ENCODE results near the gene INAVA. TPM values are rescaled to one million over a fixed set of nuclear protein-coding genes. Genes with fewer than 3 reads are reported as not detected.

Gene INAVA
- total RNA-seq, 5 donors from 2014 or later (not counting 1 experiment from before 2014, with no cell fraction given), result 0.09 to 0.62 (median 0.25) TPM; not detected in 1

DNA sequence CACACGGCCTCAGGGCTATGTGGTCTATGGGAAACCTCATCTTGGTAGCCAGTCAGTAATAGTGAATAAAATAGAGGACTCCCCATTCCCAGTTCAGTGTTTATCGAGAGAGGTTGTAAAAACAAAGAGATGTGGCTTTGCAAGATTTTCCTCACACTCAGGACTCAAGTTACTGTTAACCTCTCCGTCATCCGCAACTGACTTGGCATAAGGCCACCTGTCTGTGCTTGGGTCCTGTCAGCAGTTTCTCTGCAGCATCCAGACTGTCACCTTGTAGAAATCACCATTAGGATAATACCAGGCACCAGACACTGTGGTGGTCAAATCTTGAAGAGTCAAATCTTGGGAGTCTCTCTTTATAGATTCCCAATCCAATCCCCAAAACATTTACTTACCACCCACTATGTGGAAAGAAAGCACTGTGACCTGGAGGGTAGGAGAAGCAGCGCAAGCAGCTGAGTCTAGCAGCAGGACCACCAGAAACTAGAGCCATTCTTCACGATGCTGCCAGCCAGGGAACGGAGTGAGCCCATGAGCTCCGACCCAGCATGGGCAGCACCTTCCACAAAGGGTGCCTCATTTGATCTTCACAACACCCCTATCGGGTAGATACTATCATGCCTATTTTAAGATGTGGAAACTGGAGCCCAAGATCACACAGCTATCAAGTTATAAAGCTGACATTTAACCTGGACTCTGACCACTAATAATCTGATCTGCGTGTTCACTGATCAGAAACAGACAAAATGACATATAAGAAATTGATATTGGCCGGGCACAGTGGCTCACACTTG lies 27.5 kb upstream of the INAVA start:
- H3K27ac ChIP-seq (ENCODE audit: low read length), result peak overlapping the region; percentile 29
- DNase-seq (no peak), ATAC-seq (replicated peaks in 1 of 4) (no peak)
- H3K36me3 Mint-ChIP-seq, result no peaks in the 10 kb centered on the region
- peaks cover 21 to 71% (median 55%) of the 10 kb centered on the region in 3 donors for H3K4me1 Mint-ChIP-seq
- H3K9me3 Mint-ChIP-seq, result no peaks in the 10 kb centered on the region
- H3K27ac Mint-ChIP-seq, result peak overlapping the region; percentile 45 to 77
- no peak overlapping the region for H3K4me3 Mint-ChIP-seq
- H3K27me3 Mint-ChIP-seq, result peaks cover 5 to 9% of the 10 kb centered on the region in 2 donors
- ChIA-PET POLR2A (interaction anchor here in 1 of 2 donors (0.6 kb wide), 2 partner anchors 10 to 19 kb away, joined by 4 read pairs; no protein-coding TSS in a partner anchor), CTCF (interaction anchor here in 1 of 2 donors (1.3 kb wide), 1 partner anchor 10 kb away, joined by 6 read pairs; no protein-coding TSS in a partner anchor)
- H3K9me3 ChIP-seq, result no peaks in the 10 kb centered on the region
- WGBS (ENCODE audit: insufficient coverage), result 54% methylated on average over 8 of the region's 11 CpGs
- peaks cover 0 to 54% of the 10 kb centered on the region in 2 experiments for H3K4me1 ChIP-seq (ENCODE audit: control insufficient read depth in 1 of 2, extremely low read depth in 1 of 2, insufficient read depth in 2 of 2, low read length in 2 of 2)
- H3K36me3 ChIP-seq (ENCODE audit: control insufficient read depth in 2 of 2, extremely low read depth in 1 of 2, insufficient read depth in 1 of 2, low read length in 1 of 2), result no peaks in the 10 kb centered on the region
- H3K27me3 ChIP-seq (replicated peaks in 1 of 2; ENCODE audit: control insufficient read depth in 2 of 2, extremely low read depth in 1 of 2, insufficient read depth in 2 of 2, low read length in 1 of 2), result peaks cover 2 to 6% of the 10 kb centered on the region in 2 experiments
- H3K4me3 ChIP-seq (ENCODE audit: control insufficient read depth in 1 of 2, extremely low read depth in 1 of 2, low read length in 1 of 2), result no peak overlapping the region

DNA sequence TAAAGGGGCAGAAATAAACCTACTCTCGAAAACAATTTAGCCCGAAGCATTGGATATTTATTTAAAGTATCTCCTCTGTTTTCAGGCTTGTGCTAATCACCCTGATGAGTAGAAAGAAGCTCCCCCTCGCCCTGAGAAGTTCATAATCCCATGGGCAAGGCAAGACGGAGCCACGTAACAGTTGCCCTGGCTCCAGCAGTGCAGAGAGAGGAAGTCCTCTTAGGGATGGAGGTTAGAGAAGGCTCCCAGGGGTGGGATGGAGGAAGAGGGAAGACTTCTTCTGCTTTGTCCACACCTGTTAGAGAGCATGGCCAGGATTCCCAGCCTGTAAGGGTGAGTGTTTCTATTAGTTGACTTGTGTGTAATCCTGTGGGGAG lies 25.3 kb upstream of the INAVA start:
- Mint-ChIP-seq H3K27ac (peak overlapping the region; percentile 82 to 83), H3K9me3 (no peaks in the 10 kb centered on the region), H3K36me3 (no peaks in the 10 kb centered on the region), H3K4me3 (peak overlapping the region in 1 of 3 donors; percentile 15), H3K4me1 (peaks cover 22 to 63% (median 48%) of the 10 kb centered on the region in 3 donors), H3K27me3 (peaks cover 12 to 19% of the 10 kb centered on the region in 2 donors)
- DNase-seq (no peak), ATAC-seq (replicated peaks in 1 of 4) (no peak)
- POLR2A ChIA-PET, result interaction anchor here (0.6 to 1.6 kb wide), 2 partner anchors 19 to 299 kb away, joined by 3 to 5 read pairs; no protein-coding TSS in a partner anchor
- Histone ChIP-seq H3K9me3 (no peaks in the 10 kb centered on the region), H3K27me3 (replicated peaks in 1 of 2; ENCODE audit: control insufficient read depth in 2 of 2, extremely low read depth in 1 of 2, insufficient read depth in 2 of 2, low read length in 1 of 2) (peaks cover 2 to 24% of the 10 kb centered on the region in 2 experiments), H3K36me3 (ENCODE audit: control insufficient read depth in 2 of 2, extremely low read depth in 1 of 2, insufficient read depth in 1 of 2, low read length in 1 of 2) (no peaks in the 10 kb centered on the region), H3K4me1 (ENCODE audit: control insufficient read depth in 1 of 2, extremely low read depth in 1 of 2, insufficient read depth in 2 of 2, low read length in 2 of 2) (peaks cover 2 to 70% of the 10 kb centered on the region in 2 experiments), H3K4me3 (ENCODE audit: control insufficient read depth in 1 of 2, extremely low read depth in 1 of 2, low read length in 1 of 2) (peak overlapping the region in 1 of 2 donors; percentile 4), H3K27ac (ENCODE audit: low read length) (peak overlapping the region; percentile 76)
- CTCF ChIA-PET, result interaction anchor here in 1 of 2 donors (1.4 kb wide), 1 partner anchor 19 kb away, joined by 5 read pairs; no protein-coding TSS in a partner anchor
- 92% methylated on average over 3 of the region's 5 CpGs for WGBS (ENCODE audit: insufficient coverage)

DNA sequence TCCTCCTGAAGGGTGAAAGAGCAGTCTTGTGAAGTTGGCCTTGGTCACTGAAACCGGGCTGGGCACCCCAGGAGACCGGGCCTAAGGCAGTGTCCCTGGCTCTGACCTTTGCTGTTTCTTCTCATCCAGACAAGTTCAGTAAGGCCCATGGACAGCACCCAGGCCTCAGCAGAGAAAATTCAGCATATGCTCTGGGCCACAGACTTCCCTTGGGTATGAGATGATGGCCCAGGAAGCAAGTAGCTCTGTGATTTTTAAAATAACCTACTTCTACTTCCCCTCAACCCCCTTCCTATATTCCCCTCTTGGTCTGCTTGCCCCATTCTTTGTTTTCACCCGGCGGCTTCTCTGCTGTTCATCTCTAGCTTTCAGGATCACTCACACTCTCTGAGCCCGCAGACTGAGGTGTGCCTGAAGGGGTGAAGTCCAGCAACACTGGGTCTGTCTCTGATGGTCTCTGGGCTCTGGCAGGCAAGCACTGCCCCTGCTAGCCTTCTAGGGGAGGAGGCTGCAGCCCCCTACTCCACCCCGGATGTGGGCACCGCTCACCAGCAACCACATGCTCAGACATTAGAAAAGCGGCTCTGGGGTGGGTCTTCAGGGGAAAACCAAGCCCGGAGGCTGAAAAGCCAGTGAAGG lies 24.8 kb upstream of the INAVA start:
- peaks cover 3% of the 10 kb centered on the region for H3K36me3 Mint-ChIP-seq
- ChIA-PET POLR2A (interaction anchor here (0.6 to 1.6 kb wide), 2 partner anchors 18 to 300 kb away, joined by 3 to 5 read pairs; no protein-coding TSS in a partner anchor), CTCF (interaction anchor here in 1 of 2 donors (1.4 kb wide), 1 partner anchor 18 kb away, joined by 5 read pairs; no protein-coding TSS in a partner anchor)
- no peaks in the 10 kb centered on the region for H3K36me3 ChIP-seq (ENCODE audit: control insufficient read depth in 2 of 2, extremely low read depth in 1 of 2, insufficient read depth in 1 of 2, low read length in 1 of 2)
- H3K27me3 Mint-ChIP-seq, result peaks cover 16 to 23% of the 10 kb centered on the region in 2 donors
- H3K4me3 Mint-ChIP-seq, result peak overlapping the region; percentile 15 to 54 (median 18)
- H3K4me1 Mint-ChIP-seq, result peaks cover 26 to 66% (median 52%) of the 10 kb centered on the region in 3 donors
- ATAC-seq (replicated peaks in 1 of 4) (peak; percentile 33 to 51 (median 46)), DNase-seq (no peak)
- peak overlapping the region in 1 of 2 donors; percentile 19 for H3K4me3 ChIP-seq (ENCODE audit: control insufficient read depth in 1 of 2, extremely low read depth in 1 of 2, low read length in 1 of 2)
- H3K9me3 Mint-ChIP-seq, result no peaks in the 10 kb centered on the region
- peak overlapping the region; percentile 76 for H3K27ac ChIP-seq (ENCODE audit: low read length)
- H3K27ac Mint-ChIP-seq, result peak overlapping the region; percentile 82 to 83
- H3K4me1 ChIP-seq (ENCODE audit: control insufficient read depth in 1 of 2, extremely low read depth in 1 of 2, insufficient read depth in 2 of 2, low read length in 2 of 2), result peaks cover 2 to 72% of the 10 kb centered on the region in 2 experiments
- 31% methylated on average over 5 of the region's 9 CpGs for WGBS (ENCODE audit: insufficient coverage)
- H3K9me3 ChIP-seq, result no peaks in the 10 kb centered on the region
- peaks cover 2 to 27% of the 10 kb centered on the region in 2 experiments for H3K27me3 ChIP-seq (replicated peaks in 1 of 2; ENCODE audit: control insufficient read depth in 2 of 2, extremely low read depth in 1 of 2, insufficient read depth in 2 of 2, low read length in 1 of 2)

GRCh38 chr1:200872446-200873115 lies 22.1 kb upstream of the INAVA start, which contains the start of gene GPR25:
Gene GPR25 (plus strand): TSS chr1:200872981. CDS start chr1:200873038, 57 bp downstream.
- Mint-ChIP-seq H3K36me3 (peaks cover 3% of the 10 kb centered on the region), H3K27me3 (peaks cover 31 to 32% of the 10 kb centered on the region in 2 donors), H3K27ac (peak within 1 kb of the TSS; percentile 82 to 83), H3K4me3 (peak within 1 kb of the TSS; percentile 54 to 74 (median 72)), H3K4me1 (peaks cover 32 to 68% (median 55%) of the 10 kb centered on the region in 3 donors), H3K9me3 (no peaks in the 10 kb centered on the region)
- ATAC-seq (replicated peaks in 1 of 4) (peak in 1 of 4 experiments; percentile 26), DNase-seq (no peak)
- ChIA-PET POLR2A (no interaction called here), CTCF (interaction anchor here in 1 of 2 donors (0.6 kb wide), 1 partner anchor 49 kb away, joined by 3 read pairs; no protein-coding TSS in a partner anchor)
- Histone ChIP-seq H3K27me3 (replicated peaks in 1 of 2; ENCODE audit: control insufficient read depth in 2 of 2, extremely low read depth in 1 of 2, insufficient read depth in 2 of 2, low read length in 1 of 2) (peaks cover 2 to 32% of the 10 kb centered on the region in 2 experiments), H3K36me3 (ENCODE audit: control insufficient read depth in 2 of 2, extremely low read depth in 1 of 2, insufficient read depth in 1 of 2, low read length in 1 of 2) (no peaks in the 10 kb centered on the region), H3K4me3 (ENCODE audit: control insufficient read depth in 1 of 2, extremely low read depth in 1 of 2, low read length in 1 of 2) (peak within 1 kb of the TSS; percentile 33 to 53), H3K4me1 (ENCODE audit: control insufficient read depth in 1 of 2, extremely low read depth in 1 of 2, insufficient read depth in 2 of 2, low read length in 2 of 2) (peaks cover 3 to 62% of the 10 kb centered on the region in 2 experiments), H3K9me3 (no peaks in the 10 kb centered on the region), H3K27ac (ENCODE audit: low read length) (peak within 1 kb of the TSS; percentile 76)
- 78% methylated on average over 13 of the region's 23 CpGs for WGBS (ENCODE audit: insufficient coverage)

GRCh38 chr1:200873116-200873670 lies 21.5 kb upstream of the INAVA start:
- Histone ChIP-seq H3K4me3 (ENCODE audit: control insufficient read depth in 1 of 2, extremely low read depth in 1 of 2, low read length in 1 of 2) (peak overlapping the region; percentile 21 to 53), H3K27ac (ENCODE audit: low read length) (no peak overlapping the region), H3K9me3 (no peaks in the 10 kb centered on the region), H3K36me3 (ENCODE audit: control insufficient read depth in 2 of 2, extremely low read depth in 1 of 2, insufficient read depth in 1 of 2, low read length in 1 of 2) (no peaks in the 10 kb centered on the region), H3K4me1 (ENCODE audit: control insufficient read depth in 1 of 2, extremely low read depth in 1 of 2, insufficient read depth in 2 of 2, low read length in 2 of 2) (peaks cover 4 to 65% of the 10 kb centered on the region in 2 experiments), H3K27me3 (replicated peaks in 1 of 2; ENCODE audit: control insufficient read depth in 2 of 2, extremely low read depth in 1 of 2, insufficient read depth in 2 of 2, low read length in 1 of 2) (peaks cover 2 to 32% of the 10 kb centered on the region in 2 experiments)
- H3K4me3 Mint-ChIP-seq, result peak overlapping the region; percentile 54 to 74 (median 72)
- CTCF ChIA-PET, result no interaction called here
- POLR2A ChIA-PET, result no interaction called here
- DNase-seq, result no peak
- peaks cover 38 to 72% (median 59%) of the 10 kb centered on the region in 3 donors for H3K4me1 Mint-ChIP-seq
- no peaks in the 10 kb centered on the region for H3K9me3 Mint-ChIP-seq
- WGBS (ENCODE audit: insufficient coverage), result 40% methylated on average over 61 of the region's 61 CpGs
- peaks cover 31 to 32% of the 10 kb centered on the region in 2 donors for H3K27me3 Mint-ChIP-seq
- no peak for ATAC-seq (replicated peaks in 1 of 4)
- H3K27ac Mint-ChIP-seq, result no peak overlapping the region
- H3K36me3 Mint-ChIP-seq, result peaks cover 3% of the 10 kb centered on the region
